Fibroblast of mammary gland (primary cell): ENCODE results near the gene SPHK1.
"Not testable (repeated sequence)": the region's sequence is repeated elsewhere in the genome, so short reads cannot be mapped to it uniquely, and the experiment has no call there.

ENCODE experiments used
- DNase-seq: peaks from one replicate; pipeline ENCODE4 v3.0.0-alpha.2; 2010; ENCODE audit warnings: low read depth
- H3K4me3 ChIP-seq: 2 replicates; pipeline ENCODE4 v1.5.1; 2011; ENCODE audit warnings: low read depth, mild to moderate bottlenecking, low read length, moderate library complexity; ENCODE audit not compliant: control insufficient read depth
- TF ChIP-seq, protein P1 (sequence below): conservative IDR thresholded peaks from 2 replicates; pipeline ENCODE4 v1.5.1; 2011; ENCODE audit warnings: low read depth, low read length, inconsistent platforms; ENCODE audit not compliant: control insufficient read depth, insufficient read depth

Gene SPHK1

DNA sequence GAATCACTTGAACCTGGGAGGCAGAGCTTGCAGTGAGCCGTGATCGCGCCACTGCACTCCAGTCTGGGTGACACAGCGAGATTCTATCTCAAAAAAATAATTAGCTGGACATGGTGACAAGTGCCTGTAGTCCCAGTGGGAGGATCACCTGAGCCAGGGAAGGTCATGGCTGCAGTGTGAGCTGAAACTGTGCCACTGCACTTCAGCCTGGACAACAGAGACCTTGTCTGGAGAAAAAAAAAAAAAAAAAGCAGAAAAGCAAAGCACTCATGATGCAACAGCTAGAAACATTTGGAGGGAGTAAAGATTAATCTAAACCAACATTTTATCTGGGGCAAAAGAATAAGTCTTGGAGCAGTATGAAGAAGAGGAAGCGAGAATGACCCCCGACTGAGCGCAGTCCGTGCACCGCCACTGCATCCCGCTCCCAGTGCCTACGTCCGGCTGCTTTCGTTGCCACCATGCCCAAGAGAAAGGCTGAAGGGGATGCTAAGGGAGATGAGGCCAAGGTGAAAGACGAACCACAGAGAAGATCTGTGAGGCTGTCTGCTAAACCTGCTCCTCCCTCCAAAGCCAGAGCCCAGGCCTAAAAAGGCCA, 38.9 kb upstream of the SPHK1 start:
- no peak for DNase-seq

DNA sequence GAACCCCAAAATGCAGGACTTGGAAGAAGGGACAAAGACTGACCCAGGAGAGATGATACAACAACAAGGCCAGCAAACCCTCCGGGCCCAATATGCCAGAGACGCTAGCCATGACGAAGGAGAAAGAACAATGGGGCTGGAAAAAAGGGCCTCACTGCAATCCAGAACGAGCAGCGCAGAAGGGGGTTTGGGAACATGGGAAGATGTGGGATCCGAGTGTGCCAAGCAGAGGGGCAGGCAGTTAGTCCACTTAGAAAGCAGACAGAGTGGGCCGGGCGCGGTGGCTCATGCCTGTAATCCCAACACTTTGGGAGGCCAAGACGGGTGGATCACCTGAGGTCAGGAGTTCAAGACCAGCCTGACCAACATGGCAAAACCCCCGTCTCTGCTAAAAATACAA, 37.5 kb upstream of the SPHK1 start:
- not testable (repeated sequence) for DNase-seq, H3K4me3 ChIP-seq

More for the DNA sequence above, 38.9 kb upstream of the SPHK1 start:
- TF ChIP-seq, protein P1, sequence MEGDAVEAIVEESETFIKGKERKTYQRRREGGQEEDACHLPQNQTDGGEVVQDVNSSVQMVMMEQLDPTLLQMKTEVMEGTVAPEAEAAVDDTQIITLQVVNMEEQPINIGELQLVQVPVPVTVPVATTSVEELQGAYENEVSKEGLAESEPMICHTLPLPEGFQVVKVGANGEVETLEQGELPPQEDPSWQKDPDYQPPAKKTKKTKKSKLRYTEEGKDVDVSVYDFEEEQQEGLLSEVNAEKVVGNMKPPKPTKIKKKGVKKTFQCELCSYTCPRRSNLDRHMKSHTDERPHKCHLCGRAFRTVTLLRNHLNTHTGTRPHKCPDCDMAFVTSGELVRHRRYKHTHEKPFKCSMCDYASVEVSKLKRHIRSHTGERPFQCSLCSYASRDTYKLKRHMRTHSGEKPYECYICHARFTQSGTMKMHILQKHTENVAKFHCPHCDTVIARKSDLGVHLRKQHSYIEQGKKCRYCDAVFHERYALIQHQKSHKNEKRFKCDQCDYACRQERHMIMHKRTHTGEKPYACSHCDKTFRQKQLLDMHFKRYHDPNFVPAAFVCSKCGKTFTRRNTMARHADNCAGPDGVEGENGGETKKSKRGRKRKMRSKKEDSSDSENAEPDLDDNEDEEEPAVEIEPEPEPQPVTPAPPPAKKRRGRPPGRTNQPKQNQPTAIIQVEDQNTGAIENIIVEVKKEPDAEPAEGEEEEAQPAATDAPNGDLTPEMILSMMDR: no peak
- no peak overlapping the region for H3K4me3 ChIP-seq

DNA sequence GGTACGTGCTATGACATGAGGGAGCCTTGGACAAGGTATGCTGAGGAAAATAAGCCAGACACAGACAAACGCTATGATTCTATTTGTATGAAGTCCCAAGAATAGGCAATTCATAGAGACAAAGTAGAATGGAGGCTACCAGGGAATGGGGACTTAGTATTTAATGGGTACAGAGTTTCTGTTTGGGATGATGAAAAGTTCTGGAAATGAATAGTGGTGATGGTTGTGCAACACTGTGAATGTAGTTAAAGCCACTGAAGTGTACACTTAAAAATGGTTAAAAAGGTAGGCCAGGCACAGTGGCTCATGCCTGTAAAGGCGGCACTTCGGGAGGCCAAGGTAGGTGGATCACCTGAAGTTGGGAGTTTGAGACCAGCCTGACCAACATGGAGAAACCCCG, 33.9 kb upstream of the SPHK1 start:
- TF ChIP-seq, protein P1: no peak
- H3K4me3 ChIP-seq: no peak overlapping the region
- no peak for DNase-seq

DNA sequence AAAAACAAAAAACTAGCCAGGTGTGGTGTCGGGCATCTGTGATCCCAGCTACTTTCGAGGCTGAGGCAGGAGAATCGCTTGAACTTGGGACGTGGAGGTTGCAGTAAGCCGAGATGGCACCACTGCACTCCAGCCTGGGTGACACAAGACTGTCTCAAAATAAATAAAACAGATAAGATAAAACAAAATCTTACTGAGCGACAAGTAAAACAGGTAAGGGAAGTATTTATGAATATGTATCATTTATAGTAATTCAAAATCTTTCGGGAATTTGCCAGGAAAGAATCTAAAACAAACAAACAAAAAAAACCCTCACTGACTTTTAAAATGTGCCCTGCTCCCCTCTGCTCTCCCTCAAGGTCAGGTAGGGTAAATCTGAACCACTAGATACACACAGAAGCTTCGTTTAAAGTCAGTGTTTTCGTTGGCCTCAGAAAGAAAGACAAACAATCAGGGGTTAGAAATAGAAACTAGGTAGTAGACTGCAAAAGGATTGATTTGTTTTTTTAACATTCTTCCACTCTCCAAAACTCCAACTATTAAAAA, 32.8 kb upstream of the SPHK1 start:
- DNase-seq: no peak
- no peak overlapping the region for H3K4me3 ChIP-seq
- TF ChIP-seq, protein P1: no peak

DNA sequence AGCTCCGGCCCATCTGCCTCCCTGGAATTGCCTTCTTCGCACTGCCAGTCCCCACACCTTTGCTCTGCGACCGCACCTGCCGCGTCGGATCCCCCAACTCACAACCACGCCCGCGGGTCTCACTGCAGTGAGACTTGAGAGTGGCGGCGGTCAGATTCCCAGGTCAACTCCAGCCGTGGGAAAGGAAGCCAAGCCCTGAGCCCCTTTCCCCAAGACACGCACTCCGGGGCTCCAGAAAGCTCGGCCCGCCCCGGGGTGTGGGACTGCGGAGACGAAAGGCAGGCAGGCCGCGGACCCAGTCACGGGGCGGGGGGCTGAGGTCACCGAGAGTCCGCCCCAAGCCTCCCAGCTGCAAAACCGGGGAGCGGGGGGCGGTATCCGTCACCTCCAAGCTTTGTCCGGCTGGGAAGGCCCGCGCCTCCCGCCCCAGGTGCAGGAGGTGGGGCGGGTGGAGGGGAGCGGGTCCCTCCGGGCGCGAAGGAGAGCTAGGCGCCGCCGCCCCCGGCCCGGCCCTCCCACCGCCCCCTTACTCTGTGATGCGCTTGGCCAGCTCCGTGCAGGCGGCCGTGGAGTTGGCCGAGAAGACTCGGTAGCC, 31.3 kb upstream of the SPHK1 start:
- peak overlapping the region; percentile 78 for H3K4me3 ChIP-seq
- no peak for DNase-seq
- TF ChIP-seq, protein P1: no peak

DNA sequence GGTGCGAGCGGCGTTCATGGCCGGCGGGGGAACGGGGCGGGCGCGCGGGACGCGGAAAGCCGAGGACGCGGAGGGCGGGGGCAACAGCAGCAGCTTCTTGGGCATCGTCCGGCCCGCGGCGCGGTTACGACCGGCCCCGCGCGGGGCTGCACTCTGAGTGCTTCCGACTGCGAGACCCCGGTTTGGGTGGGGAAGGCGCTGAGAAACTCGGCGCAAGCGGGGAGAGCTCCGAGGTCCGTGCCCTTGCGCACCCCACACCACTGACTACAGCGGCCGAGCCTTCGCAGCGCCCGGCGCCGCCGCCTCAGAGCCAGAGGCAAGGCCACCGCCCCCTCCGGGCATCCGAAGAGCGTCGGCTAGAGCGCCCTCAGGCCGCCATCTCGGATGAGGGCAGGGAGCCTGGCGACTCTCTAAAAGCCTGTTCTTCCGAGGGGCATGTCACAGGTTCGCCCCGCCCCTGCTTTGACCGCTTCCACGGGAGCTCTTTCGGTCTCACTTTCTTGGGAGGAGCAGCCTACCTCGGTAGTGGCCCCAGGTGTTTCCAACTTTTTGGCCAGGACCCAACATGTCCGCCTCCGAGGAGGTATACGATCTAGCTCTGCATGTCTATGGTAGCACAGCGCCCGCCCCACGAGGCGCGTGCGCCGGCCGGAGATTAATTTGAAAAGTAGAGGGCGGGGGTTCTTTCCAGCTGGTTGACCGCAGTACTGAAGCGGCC, 30.7 kb upstream of the SPHK1 start, which contains the start of gene PRPSAP1:
TSS of gene PRPSAP1 (minus strand) at position 318 of the 718 bp plus-strand sequence. CDS start at position 105, 213 bp downstream.
- peak within 1 kb of the TSS; percentile 78 for H3K4me3 ChIP-seq
- DNase-seq: peak; percentile 87
- TF ChIP-seq, protein P1: peak; percentile 45

DNA sequence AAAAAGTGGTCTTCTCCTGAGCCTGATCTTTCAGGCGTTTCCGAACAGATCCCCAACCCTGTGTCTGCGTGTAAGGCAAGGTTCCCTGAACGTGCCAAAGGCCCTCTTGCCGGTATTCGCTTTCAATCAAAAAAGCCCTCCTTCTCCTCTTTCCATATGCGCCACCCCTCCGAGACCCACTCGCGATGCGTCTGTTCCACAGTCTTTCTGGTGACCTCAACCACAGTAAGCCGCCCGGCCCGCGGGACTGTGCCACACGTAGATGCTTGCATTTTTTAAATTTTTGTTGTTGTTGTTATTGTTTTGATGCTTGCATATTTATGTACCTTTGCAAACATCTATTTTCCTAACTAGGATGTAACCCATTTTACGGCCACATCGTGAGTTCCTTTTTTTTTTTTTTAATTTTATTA, 30.1 kb upstream of the SPHK1 start:
- TF ChIP-seq, protein P1: no peak
- DNase-seq: no peak
- peak overlapping the region; percentile 78 for H3K4me3 ChIP-seq
